Measurements from ENCODE around the gene ORMDL1. TPM values are rescaled to one million over a fixed set of nuclear protein-coding genes. Genes with fewer than 3 reads are reported as not detected.

The ORMDL1 gene
- total RNA-seq, 4 donors from 2014 or later, result 33.5 to 70.5 (median 53.8) TPM

DNA sequence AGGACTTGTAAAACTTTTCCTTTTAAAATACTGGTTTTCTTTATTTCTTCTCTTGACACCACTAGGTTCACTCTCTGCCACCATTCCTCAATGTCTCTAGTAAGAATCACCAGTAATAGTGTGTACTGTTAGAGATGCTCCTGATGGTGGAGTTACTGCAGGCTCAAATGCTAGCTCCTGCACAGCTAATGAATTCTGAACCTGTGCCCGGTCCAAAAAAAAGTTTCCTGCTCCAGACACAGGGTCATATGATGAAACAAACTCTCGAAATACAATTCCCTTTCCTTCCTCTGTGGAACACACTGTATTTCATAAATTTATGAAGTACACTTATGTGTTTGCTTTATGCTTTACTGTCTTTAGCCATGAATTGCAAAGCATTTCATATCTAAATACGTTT, 19.3 kb upstream of the ORMDL1 start:
- peaks cover 0 to 5% (median 0%) of the 10 kb centered on the region in 3 donors for H3K4me1 ChIP-seq
- TF ChIP-seq POLR2AphosphoS5 (IDR thresholded peaks at IDR 0.05), result no peak
- TF ChIP-seq, protein P1, sequence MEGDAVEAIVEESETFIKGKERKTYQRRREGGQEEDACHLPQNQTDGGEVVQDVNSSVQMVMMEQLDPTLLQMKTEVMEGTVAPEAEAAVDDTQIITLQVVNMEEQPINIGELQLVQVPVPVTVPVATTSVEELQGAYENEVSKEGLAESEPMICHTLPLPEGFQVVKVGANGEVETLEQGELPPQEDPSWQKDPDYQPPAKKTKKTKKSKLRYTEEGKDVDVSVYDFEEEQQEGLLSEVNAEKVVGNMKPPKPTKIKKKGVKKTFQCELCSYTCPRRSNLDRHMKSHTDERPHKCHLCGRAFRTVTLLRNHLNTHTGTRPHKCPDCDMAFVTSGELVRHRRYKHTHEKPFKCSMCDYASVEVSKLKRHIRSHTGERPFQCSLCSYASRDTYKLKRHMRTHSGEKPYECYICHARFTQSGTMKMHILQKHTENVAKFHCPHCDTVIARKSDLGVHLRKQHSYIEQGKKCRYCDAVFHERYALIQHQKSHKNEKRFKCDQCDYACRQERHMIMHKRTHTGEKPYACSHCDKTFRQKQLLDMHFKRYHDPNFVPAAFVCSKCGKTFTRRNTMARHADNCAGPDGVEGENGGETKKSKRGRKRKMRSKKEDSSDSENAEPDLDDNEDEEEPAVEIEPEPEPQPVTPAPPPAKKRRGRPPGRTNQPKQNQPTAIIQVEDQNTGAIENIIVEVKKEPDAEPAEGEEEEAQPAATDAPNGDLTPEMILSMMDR (IDR thresholded peaks at IDR 0.05), result no peak
- TF ChIP-seq POLR2A (IDR thresholded peaks at IDR 0.05), result no peak
- no peak for TF ChIP-seq EP300 (IDR thresholded peaks at IDR 0.05)
- H3K27me3 ChIP-seq, result no peaks in the 10 kb centered on the region
- no peak for ATAC-seq
- peaks cover 0 to 24% of the 10 kb centered on the region in 2 donors for H3K36me3 ChIP-seq
- 59 to 76% methylated on average over 3 of the region's 3 CpGs for whole genome bisulfite sequencing, 2 donors (ENCODE audit: low coverage in 1 of 2)
- no peak overlapping the region for H3K4me3 ChIP-seq
- no peak overlapping the region for H3K27ac ChIP-seq
- no peaks in the 10 kb centered on the region for H3K9me3 ChIP-seq

- no peak for ATAC-seq
- no peak overlapping the region for H3K27ac ChIP-seq
- H3K4me3 ChIP-seq, result no peak overlapping the region
- no peaks in the 10 kb centered on the region for H3K9me3 ChIP-seq
- peaks cover 0 to 13% (median 0%) of the 10 kb centered on the region in 3 donors for H3K4me1 ChIP-seq
- H3K27me3 ChIP-seq, result no peaks in the 10 kb centered on the region
- TF ChIP-seq EP300 (IDR thresholded peaks at IDR 0.05) (no peak), POLR2AphosphoS5 (IDR thresholded peaks at IDR 0.05) (no peak), POLR2A (IDR thresholded peaks at IDR 0.05) (no peak)
- TF ChIP-seq, protein P1 (IDR thresholded peaks at IDR 0.05), result no peak
- H3K36me3 ChIP-seq, result peaks cover 0 to 33% of the 10 kb centered on the region in 2 donors
- 83 to 100% methylated on average over 1 to 2 of the region's 2 CpGs for WGBS, 2 donors (ENCODE audit: low coverage in 1 of 2)
These were observed 18.3 kb upstream of the ORMDL1 start for GRCh38 chr2:189802396-189802912.

- H3K27ac ChIP-seq, result no peak overlapping the region
- H3K27me3 ChIP-seq, result no peaks in the 10 kb centered on the region
- peaks cover 0 to 13% (median 0%) of the 10 kb centered on the region in 3 donors for H3K4me1 ChIP-seq
- H3K4me3 ChIP-seq, result no peak overlapping the region
- no peak for TF ChIP-seq EP300 (IDR thresholded peaks at IDR 0.05)
- TF ChIP-seq POLR2AphosphoS5 (IDR thresholded peaks at IDR 0.05), result no peak
- TF ChIP-seq, protein P1 (IDR thresholded peaks at IDR 0.05), result no peak
- no peak for TF ChIP-seq POLR2A (IDR thresholded peaks at IDR 0.05)
- no peaks in the 10 kb centered on the region for H3K9me3 ChIP-seq
- WGBS, 2 donors (ENCODE audit: low coverage in 1 of 2), result 80 to 93% methylated on average over 1 to 2 of the region's 2 CpGs
- peaks cover 0 to 43% of the 10 kb centered on the region in 2 donors for H3K36me3 ChIP-seq
- ATAC-seq, result no peak
These were observed 15.4 kb upstream of the ORMDL1 start for GRCh38 chr2:189799531-189799930.

DNA sequence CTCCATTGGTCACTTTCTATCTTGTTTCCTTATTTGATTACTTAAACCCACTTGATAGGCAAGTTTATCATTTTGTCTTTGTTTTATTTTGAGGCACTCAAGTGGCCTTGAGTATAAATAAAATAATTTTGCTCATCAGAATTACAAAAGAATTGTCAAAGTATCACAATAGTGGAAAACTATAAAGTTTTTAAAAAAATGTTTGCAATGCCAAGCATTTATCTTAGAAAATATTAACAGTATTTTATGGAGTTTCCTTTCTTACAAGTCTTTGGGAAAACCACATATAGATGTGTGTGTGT, 14.8 kb upstream of the ORMDL1 start:
- Histone ChIP-seq H3K27ac (no peak overlapping the region), H3K4me1 (peaks cover 0 to 13% (median 0%) of the 10 kb centered on the region in 3 donors), H3K9me3 (no peaks in the 10 kb centered on the region), H3K27me3 (no peaks in the 10 kb centered on the region), H3K4me3 (no peak overlapping the region), H3K36me3 (peaks cover 0 to 43% of the 10 kb centered on the region in 2 donors)
- ATAC-seq, result no peak
- no peak for TF ChIP-seq POLR2AphosphoS5 (IDR thresholded peaks at IDR 0.05)
- TF ChIP-seq POLR2A (IDR thresholded peaks at IDR 0.05), result no peak
- TF ChIP-seq EP300 (IDR thresholded peaks at IDR 0.05), result no peak
- TF ChIP-seq, protein P1 (IDR thresholded peaks at IDR 0.05), result no peak

- peaks cover 0 to 13% (median 0%) of the 10 kb centered on the region in 3 donors for H3K4me1 ChIP-seq
- H3K9me3 ChIP-seq, result no peaks in the 10 kb centered on the region
- TF ChIP-seq, protein P1 (IDR thresholded peaks at IDR 0.05), result peak in 2 of 4 experiments; percentile 22 to 24
- TF ChIP-seq POLR2A (IDR thresholded peaks at IDR 0.05), result no peak
- ATAC-seq, result peak; percentile 63
- WGBS, 2 donors (ENCODE audit: low coverage in 1 of 2), result 36 to 40% methylated on average over 2 to 4 of the region's 4 CpGs
- no peak overlapping the region for H3K4me3 ChIP-seq
- no peaks in the 10 kb centered on the region for H3K27me3 ChIP-seq
- H3K27ac ChIP-seq, result peak overlapping the region in 1 of 4 donors; percentile 1
- H3K36me3 ChIP-seq, result peaks cover 0 to 48% of the 10 kb centered on the region in 2 donors
These were observed 14.3 kb upstream of the ORMDL1 start for GRCh38 chr2:189798312-189799029.

Measured in gastroesophageal sphincter (tissue), 4 donors.